EH (cell line): Measurements from ENCODE around the gene ELP4.

Experiments
- DNase-seq: peaks from one replicate; pipeline ENCODE4 v3.0.0-alpha.2; 2015; ENCODE audit warnings: low read depth

Gene ELP4

DNA sequence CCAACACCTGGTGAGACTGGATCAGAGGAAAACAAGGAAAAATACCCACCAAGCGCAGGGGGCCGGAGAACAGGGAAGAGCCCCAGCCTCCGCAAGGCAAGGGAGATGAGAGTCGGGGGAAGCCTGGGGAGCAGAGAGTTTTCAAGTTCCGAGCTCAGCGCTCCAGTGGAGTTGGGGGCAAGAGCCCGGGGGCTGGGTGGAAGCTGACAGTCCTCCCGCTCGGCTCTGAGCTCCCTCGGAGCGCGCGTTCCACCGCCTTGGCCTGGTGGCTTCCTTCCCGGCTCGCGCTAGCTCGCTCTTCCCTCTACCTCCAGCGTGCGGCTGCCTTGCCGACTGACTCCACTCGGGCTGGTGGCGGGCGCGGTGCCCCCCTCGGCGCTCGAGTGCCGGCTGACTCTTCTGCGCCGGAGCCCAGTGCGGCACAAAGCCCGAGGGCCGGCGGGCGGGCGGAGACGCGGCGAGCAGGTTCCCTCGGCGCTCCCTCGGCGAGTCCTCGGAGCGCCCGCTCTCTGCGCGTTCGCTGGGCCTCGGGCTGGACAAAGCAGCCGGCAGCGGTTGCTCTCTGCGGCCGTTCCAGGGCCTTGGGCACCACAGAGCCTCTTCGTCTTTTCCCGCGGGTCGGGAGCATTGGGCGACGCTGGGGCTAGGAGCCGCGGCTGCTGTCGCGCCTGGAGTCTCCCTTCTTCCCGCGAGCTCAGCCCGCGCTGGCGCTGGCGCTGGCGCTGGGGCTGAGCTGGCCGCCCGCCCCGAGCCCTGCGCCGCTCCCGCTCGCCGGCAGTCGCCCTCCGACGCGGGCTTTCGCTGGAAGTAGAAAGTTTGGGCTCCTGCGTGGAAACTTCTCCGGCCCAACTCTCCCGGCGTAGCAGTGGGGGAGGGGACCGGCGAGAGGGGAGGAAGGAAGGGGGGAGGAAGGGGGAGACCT, 300.6 kb downstream of the ELP4 start:
- DNase-seq = peak; percentile 37

DNA sequence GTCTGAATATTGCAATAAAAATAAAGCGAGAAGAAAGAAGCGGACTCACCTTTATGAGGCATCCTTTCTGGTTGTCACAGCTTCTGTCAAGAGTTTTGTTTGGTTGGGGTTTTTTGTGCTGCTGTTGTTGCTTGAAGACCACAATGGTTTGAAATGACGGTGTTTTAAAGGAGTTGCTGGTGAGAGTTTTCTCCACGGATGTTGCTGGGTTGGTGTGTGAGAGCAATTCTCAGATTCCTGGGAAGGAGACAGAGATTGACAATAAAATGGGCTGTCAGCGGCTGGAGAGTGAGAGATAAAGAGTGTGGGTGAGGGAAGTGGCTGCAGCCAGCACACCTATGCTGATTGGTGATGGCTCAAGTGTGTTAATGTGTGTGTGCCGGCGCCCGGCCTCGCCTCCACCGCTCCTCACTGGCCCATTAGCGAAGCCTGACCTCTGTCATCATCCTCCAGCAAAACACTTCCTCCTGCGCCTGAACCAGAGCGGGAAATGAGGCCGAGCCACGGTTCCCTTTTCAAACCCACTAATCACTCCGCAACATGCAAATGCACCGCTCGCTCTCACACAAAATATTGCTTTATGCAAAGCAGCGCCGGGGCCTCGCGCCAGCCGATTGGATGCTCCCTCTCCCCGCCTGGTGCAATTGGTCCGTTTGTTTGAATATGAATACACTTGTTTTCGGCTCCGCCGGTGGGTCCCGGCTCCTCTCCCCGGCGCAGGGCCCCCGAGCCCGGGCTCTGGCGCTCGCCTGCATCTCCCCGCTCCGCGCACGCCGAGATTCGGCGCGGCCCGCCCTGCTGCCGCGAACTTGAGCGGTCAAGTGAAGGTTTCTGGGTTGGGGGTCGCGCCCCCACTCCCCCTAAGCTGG, 301.4 kb downstream of the ELP4 start, which contains the start of gene PAX6:
Gene PAX6, minus strand, starts transcription at position 544 of the 869 bp plus-strand sequence. CDS start 4,911 bp downstream, outside the sequence.
- DNase-seq = no peak

DNA sequence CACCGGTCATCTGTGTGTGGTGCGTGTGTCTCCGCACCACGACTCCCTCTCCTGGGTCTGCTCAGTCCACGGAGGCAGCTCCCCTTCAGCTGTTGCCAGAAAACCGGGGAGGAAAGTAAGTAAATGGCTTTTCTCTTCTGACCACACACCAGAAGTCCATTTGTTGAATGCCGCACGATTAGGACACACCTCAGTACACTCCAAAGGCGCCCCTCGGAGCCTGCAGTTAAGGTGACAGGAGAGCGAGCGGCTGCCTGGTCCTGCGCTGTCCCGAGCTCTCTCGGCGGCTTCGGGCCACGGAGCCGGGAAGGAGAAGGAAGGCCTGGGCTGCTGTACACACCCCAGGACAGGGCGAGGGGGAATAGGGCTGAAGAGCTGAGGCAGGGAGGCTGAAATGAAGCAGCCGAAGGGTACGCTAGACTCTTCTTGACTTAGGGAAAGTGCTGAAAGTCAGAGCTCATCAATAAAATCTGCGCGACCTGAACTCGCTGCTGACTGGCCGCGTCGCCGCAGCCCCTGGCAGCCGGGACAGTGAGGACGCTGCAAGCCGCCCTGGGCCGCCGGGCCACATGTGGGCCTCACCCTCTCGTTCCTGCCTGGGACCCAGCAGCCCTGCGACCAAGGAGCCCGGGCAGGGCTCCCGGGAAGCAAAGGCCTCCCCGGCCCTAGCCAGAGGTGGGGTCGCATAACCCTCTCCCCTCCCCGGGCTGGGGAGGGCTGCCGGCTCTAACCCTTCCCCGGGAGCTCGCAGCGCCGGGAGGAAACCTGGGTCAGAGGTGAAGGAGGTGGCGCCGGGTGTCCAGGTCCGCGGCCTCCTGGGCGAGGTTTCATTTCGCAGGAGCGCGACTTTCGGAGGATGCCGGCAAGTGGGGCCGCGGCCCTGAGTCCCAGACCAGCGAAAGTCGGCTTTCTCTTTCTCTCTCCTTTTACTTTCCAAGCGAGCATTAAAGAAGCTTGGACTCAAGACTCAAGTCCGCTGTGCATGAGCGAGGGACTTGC, 303.1 kb downstream of the ELP4 start:
- no peak for DNase-seq

DNA sequence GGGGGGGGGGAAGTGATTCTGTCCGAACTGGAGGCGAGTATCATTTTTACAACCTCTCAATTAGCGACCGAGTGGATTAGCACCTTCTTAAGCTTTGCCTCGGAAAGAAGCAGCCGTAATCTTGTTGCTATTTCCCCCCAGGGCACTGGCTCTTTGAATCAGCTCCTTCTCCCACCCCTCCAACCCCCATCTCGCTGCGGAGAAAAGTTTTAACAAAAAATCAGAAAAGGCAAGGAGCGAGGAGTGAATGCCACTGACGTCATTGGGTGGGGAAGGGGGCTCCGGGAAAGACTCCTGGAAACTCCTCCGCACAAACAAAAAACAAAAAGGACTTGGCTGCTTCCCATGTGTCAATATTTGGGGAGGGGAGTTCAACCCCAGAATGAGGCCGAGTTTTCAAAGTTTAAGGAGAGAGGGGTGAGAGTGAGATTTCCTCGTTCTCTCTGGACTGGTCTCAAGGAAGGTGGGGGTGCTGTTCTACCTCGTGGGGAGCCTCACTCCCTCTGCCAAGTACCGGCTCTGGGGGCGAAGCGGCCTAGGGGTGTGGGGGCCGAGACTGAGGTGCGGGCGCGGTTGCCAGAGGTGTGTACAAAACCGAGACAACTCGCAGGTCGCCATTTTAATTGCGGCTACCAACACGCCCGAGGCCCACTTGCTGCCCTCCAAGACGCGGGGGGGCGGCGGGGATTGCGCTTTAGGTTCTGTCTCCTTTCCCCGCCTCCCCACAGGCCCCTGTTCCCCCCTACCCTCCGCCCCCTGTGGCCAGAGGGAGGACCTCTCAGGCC, 304.0 kb downstream of the ELP4 start:
- DNase-seq = no peak

DNA sequence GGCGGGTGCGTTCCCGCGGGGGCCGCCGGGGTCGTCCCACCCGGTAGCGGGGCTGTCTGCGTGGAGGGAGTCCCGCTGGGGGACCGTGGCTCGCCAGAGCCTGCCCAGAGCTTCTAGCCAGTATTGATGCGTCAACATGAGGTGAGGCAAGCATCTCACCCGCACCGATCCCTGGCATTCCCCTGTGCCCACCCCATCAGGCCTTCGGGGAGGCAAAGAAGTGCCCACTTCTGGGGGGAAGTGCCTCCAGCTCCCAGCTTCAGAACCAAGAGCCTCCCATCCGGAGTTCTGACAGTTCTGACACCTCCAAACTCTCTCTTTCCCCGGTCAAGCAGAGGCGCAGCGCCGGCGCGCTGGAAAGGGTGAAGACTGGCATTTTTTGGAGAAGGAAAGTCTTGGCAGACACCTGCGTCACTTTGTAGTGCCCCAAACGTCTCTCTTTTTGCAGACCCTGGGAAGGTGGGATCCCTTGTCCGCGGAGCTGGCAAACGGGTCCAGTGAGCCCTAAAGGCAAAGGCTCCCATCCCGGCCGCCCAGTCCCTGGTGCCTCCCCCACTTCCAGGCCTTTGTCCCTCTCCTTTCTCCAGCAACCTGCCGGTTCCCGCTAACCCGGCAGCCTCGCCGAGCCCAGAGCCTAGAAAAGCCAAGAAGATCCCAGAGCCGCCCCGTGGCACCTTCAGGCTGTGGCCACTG, 304.8 kb downstream of the ELP4 start:
- DNase-seq = no peak

DNA sequence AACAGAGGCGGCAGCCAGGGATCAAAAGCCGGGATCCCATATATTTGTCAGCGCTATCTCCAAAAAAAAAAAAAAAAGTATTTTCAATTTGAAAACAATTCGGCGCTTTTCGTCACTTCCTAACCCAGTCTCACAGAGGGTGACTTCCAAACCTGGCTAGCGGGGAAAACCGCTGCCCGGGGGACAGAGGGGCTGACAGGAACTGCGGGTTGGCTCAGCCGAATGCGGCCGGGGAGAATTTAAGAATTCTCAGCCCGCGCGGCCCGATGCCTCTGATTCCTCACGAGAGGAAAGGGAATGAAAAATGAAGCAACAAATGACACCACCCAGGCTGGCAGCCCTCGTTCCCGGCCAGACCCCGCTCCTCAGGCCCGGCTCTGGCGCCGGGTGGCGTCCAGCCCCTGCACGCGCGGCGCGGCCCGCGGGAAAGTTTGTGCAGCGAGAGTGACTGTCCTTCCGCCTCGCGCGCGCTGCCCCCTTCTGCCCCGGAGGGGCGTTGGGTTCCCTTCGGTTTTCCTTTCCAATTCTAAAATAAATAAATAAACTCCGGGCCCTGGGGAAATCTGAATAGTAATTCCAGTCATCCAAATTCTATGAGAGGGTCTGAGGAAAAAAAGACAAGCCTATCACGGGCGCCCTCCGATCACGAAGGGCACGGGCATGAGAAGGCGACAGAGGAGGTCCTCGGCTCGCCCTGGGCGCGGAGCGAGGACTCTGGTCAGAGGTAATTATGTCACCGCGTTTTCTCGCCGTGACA, 306.3 kb downstream of the ELP4 start:
- DNase-seq = no peak

DNA sequence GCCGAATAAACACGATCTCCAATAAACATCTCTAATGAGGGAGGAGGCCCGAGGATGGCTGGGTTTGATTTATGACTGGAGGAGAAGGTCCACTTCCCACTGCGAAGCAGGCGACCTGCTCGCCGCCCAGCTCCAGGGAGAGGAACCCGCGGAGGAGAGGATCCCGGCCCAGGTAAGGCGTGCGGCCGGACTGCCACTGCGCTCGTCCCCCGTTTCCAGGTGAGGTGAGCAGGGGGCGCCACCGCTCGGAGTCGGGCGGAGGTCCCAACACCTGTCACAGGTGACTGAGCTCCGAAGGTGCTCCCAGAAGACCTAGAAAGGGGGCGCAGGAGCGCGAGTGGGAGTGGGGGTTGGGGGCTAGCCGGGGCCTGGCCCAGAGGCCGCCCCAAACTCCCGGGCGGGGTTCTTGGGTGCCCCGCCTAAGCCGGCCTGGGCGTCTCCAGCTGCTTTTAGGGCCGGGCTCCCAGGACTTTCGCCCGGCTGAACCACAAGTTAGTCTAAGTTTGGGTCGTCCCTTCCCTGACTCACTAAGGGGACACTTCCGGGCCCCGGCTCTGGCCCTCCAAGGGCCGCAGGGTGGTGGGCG, 307.0 kb downstream of the ELP4 start:
- no peak for DNase-seq

DNA sequence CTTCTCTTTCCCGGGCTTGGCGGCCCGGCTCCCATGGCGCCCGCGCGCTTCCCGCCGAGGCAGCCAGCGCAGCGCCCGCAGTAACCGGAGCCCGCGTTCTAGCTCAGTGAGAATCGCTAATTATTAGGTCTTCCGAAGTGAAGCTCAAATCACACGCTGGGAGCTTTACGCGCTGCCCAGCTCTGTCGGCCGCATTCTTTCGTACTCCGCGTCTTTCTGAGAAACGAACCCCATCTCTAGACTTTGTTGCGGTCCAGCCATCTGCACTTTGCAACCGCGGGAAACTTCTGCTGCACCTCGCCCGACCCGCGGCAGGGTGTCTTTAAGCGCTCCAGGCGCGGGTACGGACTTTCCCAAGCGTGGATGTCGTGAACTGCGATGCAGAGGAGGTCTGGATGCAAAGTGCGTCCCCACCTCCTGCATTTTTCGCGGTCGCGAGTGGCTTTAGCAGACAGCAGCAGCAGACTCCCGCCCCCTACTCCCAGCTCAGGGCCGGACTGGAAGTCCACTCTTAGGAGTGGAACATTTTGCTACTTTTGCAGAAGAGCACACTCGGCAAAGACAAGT, 307.6 kb downstream of the ELP4 start:
- DNase-seq = no peak

DNA sequence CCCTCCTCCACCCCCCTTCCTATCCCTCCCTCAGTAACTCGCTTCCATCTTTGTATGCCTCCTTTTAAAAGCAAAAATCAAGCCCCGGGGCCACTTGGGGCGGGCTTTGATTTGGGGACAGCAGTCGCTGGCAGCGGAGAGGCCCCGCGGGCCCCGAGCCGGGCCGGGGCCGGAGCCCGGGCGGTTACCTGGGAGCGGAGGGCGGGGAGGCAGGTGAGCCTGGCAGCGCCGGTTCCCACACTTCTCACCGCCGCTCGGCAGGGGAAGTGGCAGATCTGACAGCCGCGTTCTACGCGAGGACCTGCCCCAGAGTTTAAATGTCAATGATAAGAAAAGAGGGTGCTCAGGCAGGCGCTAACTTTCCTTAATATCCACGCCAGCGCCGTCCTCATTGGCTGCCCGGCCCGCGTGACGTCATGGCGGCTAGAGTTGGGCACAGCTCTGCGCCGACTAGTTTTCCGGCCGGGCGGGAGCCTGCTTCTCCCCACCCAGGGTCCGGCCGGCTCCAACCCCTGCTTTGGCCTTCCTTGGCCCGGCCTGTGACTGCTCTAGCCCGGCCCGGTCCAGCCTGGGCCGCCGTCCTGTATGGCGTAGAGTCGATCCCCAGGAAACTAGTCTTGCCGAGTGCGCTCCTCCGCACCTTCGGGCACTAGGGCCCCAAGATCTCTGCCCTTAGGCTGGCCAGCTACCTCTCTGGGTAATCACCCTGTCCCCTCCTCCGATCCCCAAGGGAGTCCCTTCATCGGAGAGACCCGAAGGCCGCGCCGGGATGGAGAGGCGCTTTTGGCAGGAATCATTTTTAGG, 308.3 kb downstream of the ELP4 start:
- DNase-seq = no peak

DNA sequence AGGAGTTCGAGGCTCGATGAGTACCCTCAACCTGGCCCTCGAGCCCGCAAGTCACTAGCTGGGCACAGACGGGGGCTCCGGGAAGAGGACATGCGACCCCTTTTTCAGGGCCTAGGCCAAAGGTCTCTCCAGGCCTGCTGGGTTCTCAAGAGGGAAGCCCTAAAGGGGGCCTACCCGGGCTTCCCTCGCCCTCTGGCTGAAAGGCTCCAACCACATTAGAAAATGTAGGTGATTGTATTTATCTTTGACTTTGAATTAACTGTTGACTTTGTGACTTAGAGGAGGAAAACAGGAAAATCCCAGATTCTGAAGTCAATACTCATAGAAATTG, 308.8 kb downstream of the ELP4 start:
- no peak for DNase-seq

DNA sequence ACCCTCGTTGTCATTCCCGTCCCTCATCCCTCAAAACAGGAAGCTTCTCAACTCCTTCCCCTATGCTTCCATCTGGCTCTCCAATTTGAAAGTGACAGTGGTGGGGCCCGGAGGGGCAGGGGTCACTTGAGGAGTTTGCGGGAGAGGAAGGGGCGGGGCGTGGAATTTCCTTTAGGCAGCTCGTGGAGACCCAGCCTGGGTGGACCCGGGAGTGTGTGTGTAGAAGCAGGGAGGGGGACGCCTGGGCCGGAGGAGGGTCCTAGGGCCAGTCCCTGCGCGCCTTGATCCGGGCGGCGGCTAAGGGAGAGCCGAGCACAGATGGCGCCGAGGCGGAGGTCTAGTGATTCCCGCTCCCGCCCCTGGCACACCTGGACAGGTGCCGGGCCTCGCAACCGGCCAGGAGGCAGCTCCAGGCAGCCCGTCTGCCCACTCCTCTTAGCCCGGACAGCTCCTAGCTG, 309.3 kb downstream of the ELP4 start:
- DNase-seq = no peak

DNA sequence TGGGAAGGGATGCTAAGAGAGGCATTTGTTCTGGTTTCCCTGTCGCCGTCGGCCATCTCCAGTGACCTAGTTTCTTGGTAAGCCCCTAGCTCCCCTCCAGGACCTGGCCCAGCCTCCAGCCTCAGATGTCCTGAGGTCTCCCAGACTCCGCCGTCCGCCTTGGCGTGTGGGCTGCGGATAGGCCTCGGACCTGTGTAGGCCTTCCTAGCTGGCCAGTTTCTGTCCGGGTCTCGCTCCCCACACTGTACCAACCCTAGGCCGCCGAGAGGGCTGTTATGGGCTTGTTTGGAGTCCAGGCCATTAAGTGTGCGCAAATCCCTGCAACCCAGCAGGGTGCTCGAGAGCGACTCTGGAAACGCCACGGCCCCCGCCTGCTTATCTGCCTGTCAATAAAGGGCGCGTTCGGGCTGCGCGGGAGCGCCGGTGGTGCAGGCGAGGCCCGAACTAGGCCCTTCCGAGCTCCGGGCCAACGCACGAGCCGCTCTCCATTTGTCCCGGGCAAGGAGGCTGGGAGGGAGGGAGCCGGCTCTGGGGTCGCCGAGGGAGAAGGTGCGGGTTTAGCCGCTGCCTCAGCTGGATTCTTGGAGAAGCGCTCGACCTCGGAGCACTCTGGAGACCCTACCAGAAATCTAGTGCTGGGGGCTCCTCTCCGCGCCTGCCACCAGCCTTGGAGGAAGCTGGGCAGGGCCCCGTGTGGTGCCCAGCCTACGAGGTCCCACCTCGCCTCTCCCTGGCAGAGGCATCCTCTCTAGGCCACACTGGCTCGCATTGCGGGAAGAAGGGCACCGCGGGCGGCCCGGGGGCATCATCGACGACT, 310.3 kb downstream of the ELP4 start:
- no peak for DNase-seq

DNA sequence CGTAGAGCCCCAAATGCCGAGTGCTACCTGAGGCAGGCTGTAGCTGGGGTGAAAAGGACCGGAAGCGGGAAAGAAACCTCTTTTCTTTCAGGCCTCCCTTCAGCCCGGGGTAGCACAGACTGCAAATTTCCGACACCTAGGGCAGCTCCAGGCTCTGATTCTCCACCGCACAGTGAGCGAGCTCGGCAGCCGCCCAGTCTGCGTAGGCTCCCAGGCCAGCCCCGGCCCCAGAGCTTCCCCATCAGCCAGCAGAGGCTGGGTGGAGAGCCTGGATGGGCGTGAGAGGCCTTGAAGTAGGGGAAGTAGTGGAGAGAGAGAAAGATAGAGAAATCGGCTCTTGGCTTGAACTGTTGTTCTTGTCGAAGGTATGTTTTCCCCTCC, 310.9 kb downstream of the ELP4 start:
- DNase-seq = no peak

DNA sequence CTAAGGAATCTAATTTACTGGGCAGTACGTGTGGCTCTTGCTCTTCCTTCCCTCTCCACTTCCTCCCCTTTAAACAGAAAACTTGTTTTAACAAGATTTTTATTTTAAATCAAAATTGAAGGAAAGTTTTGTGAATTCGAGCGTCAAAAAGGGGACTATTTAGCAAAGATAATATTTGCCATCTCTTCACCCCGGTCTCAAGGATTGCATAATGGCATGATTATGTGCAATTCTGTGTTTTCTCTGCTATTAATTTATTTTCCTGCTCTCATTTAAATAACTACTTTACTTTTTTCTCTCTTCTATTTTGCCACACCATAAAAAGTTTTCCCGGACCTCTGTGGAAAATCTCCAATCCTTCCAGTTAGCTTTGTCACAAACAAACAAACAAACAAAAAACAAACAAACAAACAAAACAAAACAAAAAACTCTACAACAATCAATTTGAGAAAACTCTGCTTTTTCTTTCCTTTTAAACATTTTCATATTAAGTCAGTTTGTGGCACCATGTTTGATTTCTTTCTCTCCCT, 311.7 kb downstream of the ELP4 start:
- no peak for DNase-seq

DNA sequence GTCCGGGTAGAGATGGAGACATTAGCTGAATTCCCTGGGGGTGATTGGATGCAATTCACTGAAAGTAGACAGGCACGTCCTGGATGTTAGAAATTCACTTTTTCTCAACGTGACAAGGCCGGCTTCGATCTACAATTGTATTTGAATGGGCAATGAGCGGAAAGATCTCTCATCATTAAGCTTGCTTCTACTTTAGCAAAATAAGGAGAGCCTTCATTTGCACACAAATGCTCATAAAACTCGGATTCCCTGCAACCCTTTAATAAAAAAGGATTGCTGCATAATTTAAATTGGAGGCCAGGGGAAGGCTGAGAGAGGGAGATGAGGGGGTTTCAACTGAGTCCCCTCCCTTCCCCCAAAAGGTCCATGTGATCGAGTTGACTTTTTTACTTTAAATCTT, 312.2 kb downstream of the ELP4 start:
- DNase-seq = no peak

DNA sequence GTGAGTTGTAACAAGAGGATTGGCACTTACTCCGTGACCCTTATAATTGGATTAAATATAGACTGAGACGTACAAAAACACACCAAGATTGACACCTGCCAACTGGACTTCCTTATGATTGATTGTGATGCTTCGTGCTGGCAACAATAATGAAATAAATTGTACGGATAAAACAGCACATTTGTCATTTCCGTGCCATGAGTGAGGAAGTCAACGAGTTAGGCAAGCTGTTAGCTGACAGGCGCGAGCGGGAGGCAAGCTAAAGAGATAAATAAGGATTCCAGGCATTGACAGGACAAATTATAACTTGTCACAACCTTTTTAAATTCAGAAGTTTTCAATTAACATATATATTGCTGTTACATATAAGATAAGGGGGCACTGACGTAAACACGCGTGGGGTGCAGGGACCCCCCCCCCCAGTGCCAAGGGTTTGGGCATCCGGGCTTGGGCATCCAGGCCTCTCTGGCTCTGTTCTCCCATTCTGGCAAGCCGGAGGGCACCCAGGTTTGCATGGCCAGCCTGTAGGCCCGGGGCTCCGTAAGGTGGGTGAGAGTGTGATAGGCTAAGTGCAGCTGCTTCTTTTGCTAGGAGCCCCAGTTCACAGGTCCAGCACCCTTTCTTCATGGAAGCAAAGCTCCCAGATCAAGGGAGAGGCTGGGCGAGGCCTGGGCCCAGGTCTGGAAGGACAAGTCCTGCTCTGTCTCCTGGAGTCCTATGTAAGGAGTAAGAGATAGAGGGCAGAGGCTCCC, 312.8 kb downstream of the ELP4 start:
- DNase-seq = no peak
